ENCODE data around the gene RNF145. TPM values are rescaled to one million over a fixed set of nuclear protein-coding genes. Genes with fewer than 3 reads are reported as not detected.

Gene RNF145
- total RNA-seq: 35.3 and 47.3 TPM in 2 replicates

GRCh38 chr5:159209438-159210209 is at the start of gene RNF145:
TSS of gene RNF145 (minus strand) at chr5:159209553. CDS start at chr5:159203617, 5,936 bp downstream.

Other genes with a start within 250 kb of the RNF145 start
- 4.7 and 11.1 TPM in 2 replicates for gene EBF1, start 109.6 kb downstream of the RNF145 start, total RNA-seq
- gene UBLCP1, start 53.7 kb upstream of the RNF145 start, total RNA-seq: 4.9 and 11.2 TPM in 2 replicates
- under 0.01 and 0.16 TPM in 2 replicates for gene IL12B, start 120.9 kb upstream of the RNF145 start, total RNA-seq